ENCODE results near the gene CELSR3.

The CELSR3 gene, protein sequence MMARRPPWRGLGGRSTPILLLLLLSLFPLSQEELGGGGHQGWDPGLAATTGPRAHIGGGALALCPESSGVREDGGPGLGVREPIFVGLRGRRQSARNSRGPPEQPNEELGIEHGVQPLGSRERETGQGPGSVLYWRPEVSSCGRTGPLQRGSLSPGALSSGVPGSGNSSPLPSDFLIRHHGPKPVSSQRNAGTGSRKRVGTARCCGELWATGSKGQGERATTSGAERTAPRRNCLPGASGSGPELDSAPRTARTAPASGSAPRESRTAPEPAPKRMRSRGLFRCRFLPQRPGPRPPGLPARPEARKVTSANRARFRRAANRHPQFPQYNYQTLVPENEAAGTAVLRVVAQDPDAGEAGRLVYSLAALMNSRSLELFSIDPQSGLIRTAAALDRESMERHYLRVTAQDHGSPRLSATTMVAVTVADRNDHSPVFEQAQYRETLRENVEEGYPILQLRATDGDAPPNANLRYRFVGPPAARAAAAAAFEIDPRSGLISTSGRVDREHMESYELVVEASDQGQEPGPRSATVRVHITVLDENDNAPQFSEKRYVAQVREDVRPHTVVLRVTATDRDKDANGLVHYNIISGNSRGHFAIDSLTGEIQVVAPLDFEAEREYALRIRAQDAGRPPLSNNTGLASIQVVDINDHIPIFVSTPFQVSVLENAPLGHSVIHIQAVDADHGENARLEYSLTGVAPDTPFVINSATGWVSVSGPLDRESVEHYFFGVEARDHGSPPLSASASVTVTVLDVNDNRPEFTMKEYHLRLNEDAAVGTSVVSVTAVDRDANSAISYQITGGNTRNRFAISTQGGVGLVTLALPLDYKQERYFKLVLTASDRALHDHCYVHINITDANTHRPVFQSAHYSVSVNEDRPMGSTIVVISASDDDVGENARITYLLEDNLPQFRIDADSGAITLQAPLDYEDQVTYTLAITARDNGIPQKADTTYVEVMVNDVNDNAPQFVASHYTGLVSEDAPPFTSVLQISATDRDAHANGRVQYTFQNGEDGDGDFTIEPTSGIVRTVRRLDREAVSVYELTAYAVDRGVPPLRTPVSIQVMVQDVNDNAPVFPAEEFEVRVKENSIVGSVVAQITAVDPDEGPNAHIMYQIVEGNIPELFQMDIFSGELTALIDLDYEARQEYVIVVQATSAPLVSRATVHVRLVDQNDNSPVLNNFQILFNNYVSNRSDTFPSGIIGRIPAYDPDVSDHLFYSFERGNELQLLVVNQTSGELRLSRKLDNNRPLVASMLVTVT (N-terminal part only)

DNA sequence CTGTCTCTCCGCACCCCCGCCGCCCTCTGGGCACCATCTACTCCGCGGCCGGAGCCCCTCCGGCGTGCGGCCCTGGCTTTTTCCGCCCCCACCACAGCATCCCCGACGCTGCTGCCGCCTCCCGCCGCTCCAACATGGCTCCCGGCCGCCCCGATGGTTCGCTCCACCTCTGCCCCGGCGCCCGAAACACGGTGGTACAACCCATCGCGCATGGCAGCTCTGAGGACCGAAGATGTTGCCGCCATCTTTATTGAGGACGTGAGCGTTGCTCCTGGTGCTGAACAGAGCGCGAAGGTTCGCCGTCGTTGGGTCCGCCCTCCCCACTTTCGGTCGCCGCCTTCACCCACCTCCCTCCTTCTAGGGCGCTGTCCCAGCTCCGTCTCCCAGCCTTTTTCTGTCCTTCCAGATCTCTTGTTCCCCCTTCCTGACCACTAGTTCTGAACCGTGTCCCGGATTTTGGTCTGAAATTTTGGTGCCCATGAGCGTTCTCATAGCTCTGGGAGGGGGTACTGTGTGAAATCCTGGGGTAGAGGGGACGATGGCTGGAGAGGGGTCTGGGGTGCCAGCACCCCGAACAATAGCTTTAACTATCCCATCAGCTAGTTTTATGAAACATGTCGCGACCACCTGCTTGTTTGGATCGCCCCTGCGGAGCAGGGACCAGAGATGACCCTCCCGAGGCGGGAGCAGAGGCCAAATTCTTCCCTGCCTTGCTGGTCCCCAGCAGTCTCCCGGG lies at the start of gene CELSR3:
Gene CELSR3 (minus strand): TSS at position 134 of the 736 bp plus-strand sequence. CDS start 252 bp downstream, outside the sequence.
- peak within 1 kb of the TSS; percentile 93 to 95 for H3K27ac ChIP-seq
- peak; percentile 85 for DNase-seq (ENCODE audit: low spot score)

DNA sequence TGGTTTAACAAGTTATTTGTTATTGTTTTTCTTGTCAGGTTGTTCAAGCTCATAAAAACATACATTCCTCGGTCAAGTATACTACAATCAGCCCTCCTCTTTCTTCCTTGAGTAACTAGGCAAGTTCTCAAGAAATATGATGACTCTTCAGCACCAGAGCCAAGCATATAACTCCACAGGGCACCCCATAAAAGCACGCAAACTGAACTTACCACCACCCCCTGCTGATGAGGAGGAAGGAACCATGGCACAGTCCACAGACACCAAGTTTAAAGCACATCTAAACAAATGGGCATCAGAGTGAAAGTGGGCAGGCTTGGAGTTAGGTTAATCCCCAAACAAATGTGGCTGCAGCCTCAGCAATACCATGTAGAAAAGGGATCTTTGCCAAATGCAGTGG lies 49.0 kb upstream of the CELSR3 start:
- no peak for DNase-seq (ENCODE audit: low spot score)
- TF ChIP-seq, protein P1, sequence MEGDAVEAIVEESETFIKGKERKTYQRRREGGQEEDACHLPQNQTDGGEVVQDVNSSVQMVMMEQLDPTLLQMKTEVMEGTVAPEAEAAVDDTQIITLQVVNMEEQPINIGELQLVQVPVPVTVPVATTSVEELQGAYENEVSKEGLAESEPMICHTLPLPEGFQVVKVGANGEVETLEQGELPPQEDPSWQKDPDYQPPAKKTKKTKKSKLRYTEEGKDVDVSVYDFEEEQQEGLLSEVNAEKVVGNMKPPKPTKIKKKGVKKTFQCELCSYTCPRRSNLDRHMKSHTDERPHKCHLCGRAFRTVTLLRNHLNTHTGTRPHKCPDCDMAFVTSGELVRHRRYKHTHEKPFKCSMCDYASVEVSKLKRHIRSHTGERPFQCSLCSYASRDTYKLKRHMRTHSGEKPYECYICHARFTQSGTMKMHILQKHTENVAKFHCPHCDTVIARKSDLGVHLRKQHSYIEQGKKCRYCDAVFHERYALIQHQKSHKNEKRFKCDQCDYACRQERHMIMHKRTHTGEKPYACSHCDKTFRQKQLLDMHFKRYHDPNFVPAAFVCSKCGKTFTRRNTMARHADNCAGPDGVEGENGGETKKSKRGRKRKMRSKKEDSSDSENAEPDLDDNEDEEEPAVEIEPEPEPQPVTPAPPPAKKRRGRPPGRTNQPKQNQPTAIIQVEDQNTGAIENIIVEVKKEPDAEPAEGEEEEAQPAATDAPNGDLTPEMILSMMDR (IDR thresholded peaks at IDR 0.05) = no peak
- H3K4me3 ChIP-seq = no peak overlapping the region
- H3K27ac ChIP-seq = peak overlapping the region in 1 of 2 donors; percentile 15

More for the DNA sequence above, at the start of gene CELSR3:
- TF ChIP-seq, protein P1 (IDR thresholded peaks at IDR 0.05) = no peak
- peak within 1 kb of the TSS; percentile 90 for H3K4me3 ChIP-seq

DNA sequence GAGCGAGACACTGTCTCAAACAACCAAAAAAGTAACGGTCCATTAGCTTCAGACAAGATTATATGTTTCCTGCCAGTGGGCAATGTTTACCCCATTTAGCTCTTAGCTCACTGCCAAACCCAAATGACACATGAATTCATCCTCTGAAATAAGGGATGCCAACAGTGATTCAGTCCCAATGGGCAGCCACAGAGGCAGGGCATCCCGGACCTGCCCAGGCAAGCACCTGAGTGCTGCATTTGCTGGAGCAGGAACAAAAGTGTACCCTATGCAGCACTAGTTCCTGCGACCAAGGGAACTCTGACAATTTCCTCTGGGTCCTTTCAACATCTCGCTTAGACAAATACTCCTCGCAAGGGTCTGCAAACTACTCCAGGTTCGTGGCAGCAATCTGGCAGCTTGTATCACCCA lies 46.4 kb upstream of the CELSR3 start:
- H3K4me3 ChIP-seq = peak overlapping the region; percentile 12
- H3K27ac ChIP-seq = peak overlapping the region in 1 of 2 donors; percentile 54
- TF ChIP-seq, protein P1 (IDR thresholded peaks at IDR 0.05) = no peak
- DNase-seq (ENCODE audit: low spot score) = no peak

DNA sequence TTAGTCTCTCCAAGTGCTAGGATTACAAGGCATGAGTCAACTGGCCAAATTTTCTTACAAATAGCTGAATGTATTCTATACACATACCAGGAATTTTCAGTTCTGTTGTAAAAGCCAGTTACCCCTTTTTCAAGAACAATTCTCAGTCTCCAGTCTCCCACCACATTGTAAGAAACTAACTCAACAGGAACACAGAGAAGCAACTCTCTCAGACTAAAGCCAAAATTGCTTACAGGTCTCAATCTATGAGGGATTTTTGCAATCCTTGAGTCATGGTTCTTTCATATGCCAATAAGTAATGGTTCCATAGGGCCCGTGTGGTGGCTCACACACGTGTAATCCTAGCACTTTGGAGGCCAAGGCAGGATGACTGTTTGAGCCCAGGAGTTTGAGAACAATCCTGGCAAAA lies 45.8 kb upstream of the CELSR3 start:
- Histone ChIP-seq H3K4me3 (peak overlapping the region; percentile 12), H3K27ac (peak overlapping the region in 1 of 2 donors; percentile 54)
- DNase-seq (ENCODE audit: low spot score) = no peak
- TF ChIP-seq, protein P1 (IDR thresholded peaks at IDR 0.05) = no peak

DNA sequence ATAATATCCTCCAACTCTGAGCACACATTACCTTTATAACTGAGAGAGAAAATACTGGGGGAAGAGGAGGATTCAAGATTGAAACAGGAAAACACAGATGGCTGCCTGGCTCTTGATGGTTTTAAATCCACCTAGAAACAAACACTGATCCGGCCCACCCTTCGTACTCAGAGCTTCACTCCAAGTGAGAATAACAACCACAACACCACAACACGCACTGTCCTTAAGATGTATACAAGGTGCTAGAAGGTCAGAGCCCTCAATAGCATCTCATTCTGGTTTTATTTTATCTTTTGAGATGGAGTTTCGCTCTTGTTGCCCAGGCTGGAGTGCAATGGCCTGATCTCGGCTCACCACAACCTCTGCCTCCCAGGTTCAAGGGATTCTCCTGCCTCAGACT lies 44.5 kb upstream of the CELSR3 start:
- Histone ChIP-seq H3K4me3 (no peak overlapping the region), H3K27ac (no peak overlapping the region)
- DNase-seq (ENCODE audit: low spot score) = no peak
- TF ChIP-seq, protein P1 (IDR thresholded peaks at IDR 0.05) = no peak

DNA sequence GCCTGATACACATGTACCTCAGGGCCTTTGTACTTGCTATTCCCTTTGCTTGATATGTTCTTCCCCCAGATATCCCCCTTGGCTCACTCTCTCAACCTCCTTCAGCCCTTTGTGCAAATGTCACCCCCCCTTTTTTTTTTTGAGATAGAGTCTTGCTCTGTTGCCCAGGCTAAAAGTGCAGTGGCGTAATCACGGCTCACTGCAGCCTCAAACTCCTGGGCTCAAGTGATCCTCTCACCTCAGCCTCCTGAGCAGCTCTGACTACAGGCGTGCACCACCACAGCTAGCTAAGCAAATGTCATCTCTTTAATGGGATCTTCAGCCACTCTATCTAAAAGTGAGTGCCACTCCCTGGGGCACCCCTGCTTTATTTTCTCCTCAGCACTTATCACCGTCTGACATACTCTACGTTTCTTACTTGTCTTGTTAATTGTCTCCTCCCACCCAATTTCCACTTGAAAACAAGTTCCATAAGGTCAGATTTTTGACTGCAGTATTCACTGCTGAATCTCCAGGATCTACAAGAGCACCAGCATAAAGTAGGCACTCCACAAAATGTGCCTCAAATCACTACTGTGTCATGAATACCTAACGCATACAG lies 39.7 kb upstream of the CELSR3 start:
- no peak overlapping the region for H3K4me3 ChIP-seq
- TF ChIP-seq, protein P1 (IDR thresholded peaks at IDR 0.05) = no peak
- H3K27ac ChIP-seq = peak overlapping the region in 1 of 2 donors; percentile 35
- no peak for DNase-seq (ENCODE audit: low spot score)
